Measurements from ENCODE around the gene TYMP.
A peak's percentile ranks its signal among the peaks of the same experiment; 100 is the strongest.

TYMP gene

DNA sequence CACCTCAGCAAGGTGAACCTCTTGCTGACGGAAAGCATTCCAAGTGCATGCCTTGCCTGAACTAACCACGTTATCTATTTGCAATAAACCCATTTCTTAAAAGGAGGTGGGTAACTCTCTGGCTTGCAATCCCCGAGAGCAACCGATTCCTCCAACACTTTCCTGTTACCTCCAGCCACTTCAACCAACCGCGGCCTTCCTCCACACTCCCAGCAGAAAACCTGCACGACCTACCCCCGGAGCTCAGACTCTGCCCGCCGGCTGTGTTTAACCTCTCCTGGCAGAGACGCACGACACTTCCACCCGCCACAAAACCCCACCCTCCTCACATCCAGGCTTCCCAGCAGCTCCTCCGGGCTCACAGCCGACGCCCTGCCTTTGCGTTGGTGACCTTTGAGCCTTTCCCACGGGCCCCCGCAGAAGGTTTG, 5.1 kb downstream of the TYMP start:
- peak overlapping the region; percentile 65 for H3K4me3 ChIP-seq (ENCODE audit: low read depth, low read length)
- TF ChIP-seq, protein P1, sequence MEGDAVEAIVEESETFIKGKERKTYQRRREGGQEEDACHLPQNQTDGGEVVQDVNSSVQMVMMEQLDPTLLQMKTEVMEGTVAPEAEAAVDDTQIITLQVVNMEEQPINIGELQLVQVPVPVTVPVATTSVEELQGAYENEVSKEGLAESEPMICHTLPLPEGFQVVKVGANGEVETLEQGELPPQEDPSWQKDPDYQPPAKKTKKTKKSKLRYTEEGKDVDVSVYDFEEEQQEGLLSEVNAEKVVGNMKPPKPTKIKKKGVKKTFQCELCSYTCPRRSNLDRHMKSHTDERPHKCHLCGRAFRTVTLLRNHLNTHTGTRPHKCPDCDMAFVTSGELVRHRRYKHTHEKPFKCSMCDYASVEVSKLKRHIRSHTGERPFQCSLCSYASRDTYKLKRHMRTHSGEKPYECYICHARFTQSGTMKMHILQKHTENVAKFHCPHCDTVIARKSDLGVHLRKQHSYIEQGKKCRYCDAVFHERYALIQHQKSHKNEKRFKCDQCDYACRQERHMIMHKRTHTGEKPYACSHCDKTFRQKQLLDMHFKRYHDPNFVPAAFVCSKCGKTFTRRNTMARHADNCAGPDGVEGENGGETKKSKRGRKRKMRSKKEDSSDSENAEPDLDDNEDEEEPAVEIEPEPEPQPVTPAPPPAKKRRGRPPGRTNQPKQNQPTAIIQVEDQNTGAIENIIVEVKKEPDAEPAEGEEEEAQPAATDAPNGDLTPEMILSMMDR (IDR thresholded peaks at IDR 0.05; ENCODE audit: low read depth, low read length, missing control alignments) = no peak
- in situ Hi-C loops (cut with HindIII; ENCODE audit: low sequenced_read_pairs) = no loop called here
- DNase-seq (ENCODE audit: low read depth) = no peak

DNA sequence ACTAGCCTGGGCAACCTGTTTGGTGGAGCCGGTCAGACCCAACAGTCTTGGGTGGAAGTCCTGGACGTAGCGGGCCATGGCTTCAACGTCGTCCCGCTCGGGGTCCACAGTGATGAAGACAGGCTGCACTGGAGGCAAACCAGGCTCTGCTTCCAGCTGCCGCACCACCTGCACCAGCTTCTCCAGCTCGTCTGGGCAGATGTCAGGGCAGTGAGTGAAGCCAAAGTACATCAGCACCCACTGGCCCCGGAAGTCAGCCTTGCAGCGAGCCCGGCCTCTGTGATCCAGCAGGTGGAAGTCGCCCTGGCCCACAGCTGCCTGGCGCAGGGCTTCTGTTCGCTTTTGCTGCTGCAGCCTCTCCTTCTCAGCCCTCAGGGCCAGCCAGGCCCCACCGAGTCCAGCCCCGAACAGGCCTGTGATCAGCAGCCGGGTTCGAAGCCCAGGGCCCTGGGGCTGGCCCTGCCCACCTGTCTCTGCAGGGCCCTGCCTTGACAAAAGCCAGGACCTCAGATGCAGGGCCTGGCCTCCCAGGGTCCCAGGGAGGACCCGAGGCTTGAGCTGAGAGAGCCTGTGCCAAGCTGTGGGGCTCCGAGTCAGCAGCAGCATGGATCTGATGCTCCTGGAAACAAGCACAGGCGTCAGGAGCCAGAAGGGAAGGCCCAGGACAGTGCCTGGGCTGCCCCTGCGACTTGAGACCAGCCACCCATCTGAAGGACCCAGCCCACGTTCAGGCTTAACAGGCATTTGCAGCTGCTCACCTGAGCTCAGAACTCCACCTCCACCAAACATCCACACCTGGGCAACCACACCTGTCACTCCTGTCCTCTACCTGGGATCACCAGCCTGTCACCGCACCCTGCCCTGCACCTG, 5.8 kb downstream of the TYMP start:
- peak overlapping the region; percentile 65 for H3K4me3 ChIP-seq (ENCODE audit: low read depth, low read length)
- TF ChIP-seq, protein P1 (IDR thresholded peaks at IDR 0.05; ENCODE audit: low read depth, low read length, missing control alignments) = no peak
- no peak for DNase-seq (ENCODE audit: low read depth)
- in situ Hi-C loops (cut with HindIII; ENCODE audit: low sequenced_read_pairs) = no loop called here

DNA sequence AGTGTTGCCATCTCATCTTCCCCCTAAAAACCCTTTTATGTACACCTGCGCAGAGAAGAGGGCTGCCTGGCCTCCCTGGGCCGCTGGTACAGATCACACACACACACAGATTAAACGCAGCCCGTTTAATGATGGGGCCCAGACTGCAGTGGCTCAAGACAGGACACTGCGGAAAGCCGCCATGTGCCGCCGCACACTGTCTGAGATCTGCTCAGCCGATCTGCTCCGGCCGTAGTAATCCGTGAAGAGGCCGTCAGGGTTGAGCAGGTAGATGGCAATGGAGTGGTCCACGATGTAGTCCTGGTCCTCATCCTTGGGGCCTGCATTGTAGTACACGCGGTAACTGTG, 6.4 kb downstream of the TYMP start:
- TF ChIP-seq, protein P1 (IDR thresholded peaks at IDR 0.05; ENCODE audit: low read depth, low read length, missing control alignments) = no peak
- no peak overlapping the region for H3K4me3 ChIP-seq (ENCODE audit: low read depth, low read length)
- DNase-seq (ENCODE audit: low read depth) = no peak
- in situ Hi-C loops (cut with HindIII; ENCODE audit: low sequenced_read_pairs) = no loop called here

DNA sequence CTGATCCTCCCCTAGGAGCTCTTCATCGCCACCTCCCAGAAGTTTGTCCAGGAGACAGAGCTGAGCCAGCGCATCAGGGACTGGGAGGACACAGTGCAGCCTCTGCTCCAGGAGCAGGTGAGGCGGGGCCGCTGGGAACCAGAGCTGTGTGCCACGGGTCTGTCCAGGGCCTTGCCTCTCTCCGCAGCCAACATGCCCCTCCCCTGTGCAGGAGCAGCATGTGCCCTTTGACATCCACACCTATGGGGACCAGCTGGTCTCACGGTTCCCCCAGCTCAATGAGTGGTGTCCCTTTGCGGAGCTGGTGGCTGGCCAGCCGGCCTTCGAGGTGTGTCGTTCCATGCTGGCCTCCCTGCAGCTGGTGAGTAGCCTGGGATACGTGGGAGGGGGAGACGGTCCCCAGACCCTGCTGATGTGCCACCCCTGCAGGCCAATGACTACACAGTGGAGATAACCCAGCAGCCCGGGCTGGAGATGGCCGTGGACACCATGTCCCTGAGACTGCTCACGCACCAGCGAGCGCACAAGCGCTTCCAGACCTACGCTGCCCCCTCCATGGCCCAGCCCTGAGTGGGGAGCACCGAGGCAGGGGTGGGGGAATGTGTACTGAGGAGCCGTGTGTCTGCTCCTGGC, 6.9 kb downstream of the TYMP start:
- H3K4me3 ChIP-seq (ENCODE audit: low read depth, low read length) = no peak overlapping the region
- TF ChIP-seq, protein P1 (IDR thresholded peaks at IDR 0.05; ENCODE audit: low read depth, low read length, missing control alignments) = no peak
- in situ Hi-C loops (cut with HindIII; ENCODE audit: low sequenced_read_pairs) = no loop called here
- no peak for DNase-seq (ENCODE audit: low read depth)

DNA sequence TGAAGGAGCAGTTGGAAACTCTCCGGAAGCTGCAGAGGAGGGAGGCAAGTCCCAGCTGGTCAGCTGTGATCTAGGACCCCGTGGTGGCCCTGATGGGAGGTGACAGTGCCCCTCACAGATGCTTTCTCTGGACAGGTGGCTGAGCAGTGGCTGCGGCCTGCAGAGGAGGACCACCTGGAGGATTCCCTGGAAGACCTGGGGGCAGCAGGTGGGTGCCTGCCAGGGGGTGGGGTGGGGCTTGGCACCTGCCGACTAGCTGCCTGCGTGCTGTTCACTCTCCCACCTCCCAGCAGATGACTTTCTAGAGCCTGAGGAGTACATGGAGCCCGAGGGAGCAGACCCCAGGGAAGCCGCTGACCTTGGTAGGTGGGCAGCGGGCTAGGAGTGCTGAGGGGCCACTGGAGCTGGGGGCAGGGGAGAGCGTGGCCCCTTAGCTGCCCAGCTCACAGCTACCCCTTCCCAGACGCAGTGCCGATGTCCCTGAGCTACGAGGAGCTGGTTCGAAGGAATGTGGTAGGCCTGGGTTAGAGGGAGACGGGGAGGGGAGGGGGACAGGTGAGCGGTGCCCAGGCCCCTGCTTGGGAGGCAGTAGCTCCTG, 7.5 kb downstream of the TYMP start:
- TF ChIP-seq, protein P1 (IDR thresholded peaks at IDR 0.05; ENCODE audit: low read depth, low read length, missing control alignments) = no peak
- in situ Hi-C loops (cut with HindIII; ENCODE audit: low sequenced_read_pairs) = no loop called here
- H3K4me3 ChIP-seq (ENCODE audit: low read depth, low read length) = no peak overlapping the region
- DNase-seq (ENCODE audit: low read depth) = no peak

DNA sequence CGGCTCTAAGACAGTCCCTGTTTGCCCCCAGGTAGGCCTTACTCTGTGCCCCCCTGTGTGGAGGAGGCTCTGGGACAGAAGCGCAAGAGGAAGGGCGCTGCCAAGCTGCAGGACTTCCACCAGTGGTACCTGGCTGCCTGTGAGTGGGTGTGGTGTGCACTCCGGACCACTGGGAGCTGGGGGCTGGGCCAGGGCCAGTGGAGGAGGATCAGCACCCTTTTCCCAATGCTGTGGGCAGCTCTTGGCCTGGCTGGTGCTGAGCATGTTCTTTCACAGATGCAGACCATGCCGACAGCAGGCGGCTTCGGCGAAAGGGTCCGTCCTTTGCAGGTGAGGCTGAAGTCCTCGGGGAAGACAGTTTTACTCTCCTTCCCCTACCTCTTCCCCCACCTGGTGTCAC, 8.1 kb downstream of the TYMP start:
- no peak overlapping the region for H3K4me3 ChIP-seq (ENCODE audit: low read depth, low read length)
- in situ Hi-C loops (cut with HindIII; ENCODE audit: low sequenced_read_pairs) = no loop called here
- TF ChIP-seq, protein P1 (IDR thresholded peaks at IDR 0.05; ENCODE audit: low read depth, low read length, missing control alignments) = no peak
- DNase-seq (ENCODE audit: low read depth) = no peak
